GM19043 (cell line): Measurements from ENCODE around the gene NPLOC4.

Source experiments
- ATAC-seq: cut with Tn5 transposase; IDR thresholded peaks from one replicate; pipeline ENCODE4 v1.9.1; 2021; ENCODE audit warnings: low read depth; ENCODE audit not compliant: unreplicated experiment

The NPLOC4 gene

DNA sequence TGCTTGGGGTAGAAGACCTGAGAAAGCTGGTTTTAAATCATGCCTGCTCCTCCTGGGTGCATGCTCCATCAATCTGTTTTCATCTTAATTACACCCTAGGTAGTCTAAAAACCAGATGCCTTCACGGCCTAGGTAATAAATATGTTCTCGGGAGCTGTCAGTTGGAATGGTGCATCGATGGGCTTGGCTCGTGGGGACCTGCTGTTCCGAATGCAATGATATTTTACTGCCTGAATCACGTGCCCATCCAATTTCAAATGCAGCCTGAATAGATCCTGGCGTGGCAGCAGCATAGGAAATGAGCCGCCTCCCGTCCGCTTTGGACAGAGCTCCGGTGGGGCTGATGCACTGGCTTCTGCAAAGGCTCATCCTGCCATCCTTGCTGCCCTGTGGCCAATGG is 65.9 kb downstream of the NPLOC4 start:
- no peak for ATAC-seq

DNA sequence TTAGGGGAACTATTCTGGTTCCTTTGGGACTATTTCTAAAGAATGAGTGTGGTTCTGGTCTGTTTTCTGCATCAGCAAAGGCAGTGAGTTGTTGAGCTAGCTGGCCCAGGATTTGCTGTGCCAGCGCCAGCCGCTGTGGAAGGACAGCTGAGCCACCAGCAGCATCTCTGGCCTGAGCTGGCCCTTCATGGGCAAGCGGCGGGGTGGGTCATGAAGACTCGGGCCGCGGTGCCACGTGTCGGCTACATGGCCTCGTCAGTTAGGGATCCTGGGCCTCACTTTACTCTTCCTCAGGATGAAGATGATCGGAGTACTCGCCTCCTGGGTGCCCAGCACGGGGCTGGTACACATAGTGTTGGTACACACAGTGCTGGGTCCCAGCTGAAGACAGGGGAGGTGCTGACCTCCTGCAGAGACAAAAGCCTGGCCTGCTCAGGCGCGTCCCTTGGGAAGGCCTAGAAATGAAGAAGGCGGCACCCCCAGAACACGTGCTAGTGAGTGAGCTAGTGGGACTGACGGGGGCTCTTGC is 66.9 kb downstream of the NPLOC4 start:
- ATAC-seq = no peak

- no peak for ATAC-seq
Observed at GRCh38 chr17:81568416-81568815, 68.5 kb downstream of the NPLOC4 start.

DNA sequence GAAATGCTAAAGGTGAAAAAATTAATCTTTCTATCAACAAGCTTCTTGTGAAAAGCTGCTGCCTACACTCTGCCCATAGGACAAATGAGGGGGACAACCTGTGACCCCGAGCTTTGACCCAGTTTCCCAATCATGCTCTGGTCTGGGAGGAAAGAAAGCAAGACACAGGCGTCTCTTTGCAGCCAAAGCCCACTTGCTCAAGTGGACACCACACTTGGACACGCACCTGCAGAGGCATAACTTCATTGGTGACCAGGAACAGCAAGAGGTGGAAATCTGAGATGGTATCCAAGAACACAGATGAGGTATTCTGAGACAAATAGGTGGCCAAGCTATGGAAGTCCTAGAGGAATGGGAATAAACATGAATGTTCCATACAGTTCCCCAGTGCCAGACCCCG is 69.7 kb downstream of the NPLOC4 start:
- no peak for ATAC-seq

GRCh38 chr17:81566461-81567126 is 70.3 kb downstream of the NPLOC4 start:
- no peak for ATAC-seq

GRCh38 chr17:81565231-81565630 is 71.7 kb downstream of the NPLOC4 start:
- ATAC-seq = no peak

- ATAC-seq = no peak
Observed at GRCh38 chr17:81564778-81565177, 72.1 kb downstream of the NPLOC4 start.

DNA sequence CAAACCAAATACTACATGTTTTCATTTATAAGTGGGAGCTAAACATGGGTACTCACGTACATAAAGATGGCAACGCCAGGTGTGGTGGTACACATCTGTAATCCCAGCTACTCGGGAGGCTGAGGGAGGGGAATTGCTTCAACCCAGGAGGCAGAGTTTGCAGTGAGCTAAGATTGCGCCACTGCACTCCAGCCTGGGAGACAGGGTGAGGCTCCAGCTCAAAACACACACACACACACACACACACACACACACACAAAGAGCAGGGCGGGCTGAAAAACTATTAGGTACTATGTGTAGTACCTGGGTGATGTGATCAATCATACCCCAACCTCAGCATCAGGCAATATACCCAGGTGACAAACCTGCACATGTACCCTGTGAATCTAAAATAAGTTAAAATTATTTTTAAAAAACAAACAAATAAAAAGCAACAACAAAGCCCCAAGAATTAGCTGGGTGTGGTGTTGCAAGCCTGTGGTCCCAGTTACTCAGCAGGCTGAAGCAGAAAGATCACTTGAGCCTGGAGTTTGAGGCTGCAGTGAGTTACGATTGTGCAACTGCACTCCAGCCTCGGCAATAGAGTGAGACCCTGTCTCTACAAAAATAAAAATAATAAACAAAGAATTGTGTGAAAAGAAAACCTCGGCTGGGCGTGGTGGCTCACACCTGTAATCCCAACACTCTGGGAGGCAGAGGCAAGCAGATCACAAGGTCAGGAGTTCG is 72.9 kb downstream of the NPLOC4 start:
- no peak for ATAC-seq

DNA sequence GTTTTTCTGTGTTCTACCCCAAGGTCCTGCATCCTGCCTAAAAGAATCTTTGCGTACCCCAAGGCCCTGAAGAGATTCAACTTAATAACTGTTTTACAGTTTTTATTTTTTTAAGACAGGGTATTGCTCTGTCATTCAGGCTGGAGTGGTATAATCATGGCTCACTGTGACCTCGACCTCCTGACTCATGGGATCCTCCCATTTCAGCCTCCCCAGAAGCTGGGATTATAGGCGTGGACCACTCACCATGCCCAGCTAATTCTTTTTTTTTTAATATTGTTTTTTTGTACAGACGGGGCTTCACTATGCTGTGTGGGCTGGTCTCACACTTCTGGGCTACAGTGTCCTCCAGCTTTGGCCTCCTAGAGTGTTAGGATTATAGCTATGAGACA is 75.4 kb downstream of the NPLOC4 start:
- no peak for ATAC-seq

GRCh38 chr17:81558941-81559806 is 77.7 kb downstream of the NPLOC4 start:
- ATAC-seq = no peak

- ATAC-seq = no peak
Observed at GRCh38 chr17:81558115-81558468, 78.8 kb downstream of the NPLOC4 start.

- no peak for ATAC-seq
Observed at GRCh38 chr17:81557276-81558114, 79.4 kb downstream of the NPLOC4 start.

DNA sequence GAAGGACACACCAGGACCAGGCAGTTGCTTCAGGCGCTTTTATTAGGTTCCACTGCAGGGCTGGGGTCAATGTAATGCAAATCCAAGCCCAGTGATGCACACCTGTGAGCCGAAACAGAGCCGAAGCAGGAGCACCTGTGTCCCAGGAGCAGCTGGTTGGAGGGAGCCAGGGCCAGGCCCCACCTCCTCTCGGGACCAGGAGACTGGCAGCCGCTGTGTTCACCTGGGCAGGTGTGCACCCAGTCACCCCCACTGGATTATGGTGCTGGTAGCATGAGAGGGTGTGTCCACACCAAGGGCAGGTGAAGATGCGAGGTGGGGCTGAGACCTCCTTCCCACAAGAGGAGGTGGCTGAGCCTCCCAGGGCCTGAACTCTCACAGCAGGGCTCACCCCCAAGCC is 80.0 kb downstream of the NPLOC4 start:
- ATAC-seq = no peak

GRCh38 chr17:81556175-81556691 is 80.7 kb downstream of the NPLOC4 start:
- ATAC-seq = no peak

DNA sequence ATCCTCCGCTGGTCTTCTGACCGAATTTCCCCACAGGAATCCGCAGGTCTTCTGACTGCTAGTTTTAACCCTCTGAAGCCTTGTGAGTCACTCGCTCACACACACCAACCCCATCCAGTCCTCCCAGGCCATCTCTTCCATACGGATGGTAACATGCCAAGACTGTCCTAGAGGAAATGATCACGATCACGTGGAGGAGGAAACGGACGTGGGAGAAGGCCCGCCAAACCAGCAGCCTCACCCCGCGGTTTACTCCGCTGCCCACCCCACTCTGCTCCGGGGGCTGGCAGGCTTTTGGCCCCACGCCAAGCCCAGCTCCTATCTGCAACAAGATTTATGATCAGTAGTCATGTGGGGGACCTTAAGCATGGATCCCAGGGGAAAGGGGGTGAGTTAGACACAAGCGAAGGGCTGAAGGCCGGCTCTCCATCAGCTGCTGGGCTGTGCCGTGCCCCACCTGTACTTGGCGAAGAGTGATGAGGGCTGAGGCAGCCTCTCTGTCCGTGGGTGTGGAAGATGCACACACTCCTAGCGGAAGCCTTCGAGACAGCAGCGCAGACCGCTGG is 83.2 kb downstream of the NPLOC4 start:
- ATAC-seq = no peak

- ATAC-seq = peak; percentile 35
Observed at GRCh38 chr17:81553018-81553615, 83.8 kb downstream of the NPLOC4 start.

GRCh38 chr17:81552244-81553017 is 84.5 kb downstream of the NPLOC4 start, which contains the start of gene FAAP100:
TSS of gene FAAP100 (minus strand) at chr17:81552353. CDS start at chr17:81552330, 23 bp downstream.
- ATAC-seq = peak; percentile 35

GRCh38 chr17:81551458-81552243 is 85.3 kb downstream of the NPLOC4 start:
- ATAC-seq = no peak
